Kidney (tissue), 14 donors: ENCODE data around the gene PAQR8. TPM values are rescaled to one million over a fixed set of nuclear protein-coding genes. Genes with fewer than 3 reads are reported as not detected.

Experiments
- DNase-seq, 5 donors: peaks; one replicate each; pipeline ENCODE4 v3.0.0-alpha.2; 2013 to 2020
- FAIRE-seq: peaks from 2 replicates; lab custom pipeline; 2012; peaks lifted over from hg19 to GRCh38; lab: Jason Lieb, UNC
- H3K27ac ChIP-seq, 2 donors: one replicate each; pipeline ENCODE4 v1.7.0; 2013; ENCODE audit warnings: low read depth in 2 of 2, low read length in 2 of 2, inconsistent platforms in 1 of 2
- H3K27me3 ChIP-seq: one replicate; pipeline ENCODE4 v1.7.1; 2013; ENCODE audit warnings: low read length, inconsistent platforms; ENCODE audit not compliant: control insufficient read depth, insufficient read depth
- H3K36me3 ChIP-seq, 3 donors: one replicate each; pipeline versions ENCODE4 v1.7.0 to v1.7.1; 2013; ENCODE audit warnings: low read length in 3 of 3, control low read depth in 1 of 3, inconsistent platforms in 1 of 3; ENCODE audit not compliant: insufficient read depth in 3 of 3, control insufficient read depth in 2 of 3
- H3K4me1 ChIP-seq, 3 donors: one replicate each; pipeline versions ENCODE4 v1.7.0 to v1.7.1; 2013; ENCODE audit warnings: low read length in 3 of 3, inconsistent platforms in 1 of 3, low read depth in 1 of 3; ENCODE audit not compliant: control insufficient read depth in 2 of 3, insufficient read depth in 2 of 3
- H3K4me3 ChIP-seq, 3 donors: one replicate each; pipeline versions ENCODE4 v1.7.0 to v1.8.1; 2013; ENCODE audit warnings: low read length in 3 of 3, control low read depth in 1 of 3, inconsistent platforms in 1 of 3
- H3K9ac ChIP-seq, 3 donors: one replicate each; pipeline versions ENCODE4 v1.7.0 to v1.7.1; 2013; ENCODE audit warnings: low read length in 3 of 3, control low read depth in 1 of 3, inconsistent platforms in 1 of 3
- H3K9me3 ChIP-seq, 3 donors: one replicate each; pipeline versions ENCODE4 v1.7.0 to v1.7.1; 2013; ENCODE audit warnings: low read length in 3 of 3, control low read depth in 1 of 3, inconsistent platforms in 1 of 3; ENCODE audit not compliant: control insufficient read depth in 2 of 3, insufficient read depth in 1 of 3
- intact Hi-C: fragments of 100-400 bp; cut with DNase I; formaldehyde crosslinking; loops from one replicate; pipeline ENCODE4 v1.11.1; 2022
- polyA plus RNA-seq: library from polyadenylated mRNA; stranded (reverse); fragments of 350-450 nt; fragmentation: Illumina TruSeq; extraction: RNeasy Lipid Tissue Mini Kit (QIAGEN cat#74804); gene quantifications from one replicate; pipeline ENCODE4 v1.2.3, GENCODE V29; 2014; ENCODE audit warnings: low read depth, low replicate concordance; ENCODE audit not compliant: insufficient read depth
- total RNA-seq: library from RNA; stranded (reverse); fragmentation: NEBNext Ultra II Directional; extraction: Animal tissue kit (Norgen Biotek cat#: 25700); gene quantifications from one replicate; pipeline ENCODE4 v1.2.1, GENCODE V29; 2021
- TF ChIP-seq, protein P1 (sequence below): IDR thresholded peaks from 3 replicates; pipeline ENCODE4 v1.5.1; 2012; ENCODE audit warnings: mild to moderate bottlenecking, moderate library complexity, borderline replicate concordance; ENCODE audit not compliant: insufficient read depth; ENCODE audit errors: extremely low read depth
- donor health status: control.
- donor health status: control.
- donor health status: control.
- donor health status: control.
- donor health status: control.
- donor health status: DM: yes; HTN: yes; CAD: no.
- donor health status: Normal renal cell carcinoma (clear cell type).

Gene PAQR8
- total and polyA plus RNA-seq, 2 donors from 2014 or later, result 5.9 to 7.5 TPM

DNA sequence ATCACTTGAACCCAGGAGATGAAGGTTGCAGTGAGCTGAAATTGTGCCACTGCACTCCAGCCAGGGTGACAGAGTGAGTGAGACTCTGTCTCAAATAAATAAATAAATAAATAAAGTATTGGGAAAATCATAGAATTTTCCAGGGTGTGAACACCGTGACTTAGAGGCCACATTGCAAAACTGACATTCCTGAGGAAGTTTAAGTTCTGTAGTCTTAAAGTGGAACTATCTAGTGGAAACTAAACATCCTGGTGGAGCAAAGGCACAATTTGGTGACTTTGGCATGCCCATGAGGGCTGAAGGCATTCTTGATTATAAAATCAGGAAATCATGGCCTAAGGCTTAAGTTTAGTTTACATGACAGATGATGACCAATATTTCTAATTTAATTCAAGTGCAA is 44.7 kb upstream of the PAQR8 start:
- H3K9ac ChIP-seq, result no peak overlapping the region
- no peak for FAIRE-seq
- no peaks in the 10 kb centered on the region for H3K4me1 ChIP-seq

DNA sequence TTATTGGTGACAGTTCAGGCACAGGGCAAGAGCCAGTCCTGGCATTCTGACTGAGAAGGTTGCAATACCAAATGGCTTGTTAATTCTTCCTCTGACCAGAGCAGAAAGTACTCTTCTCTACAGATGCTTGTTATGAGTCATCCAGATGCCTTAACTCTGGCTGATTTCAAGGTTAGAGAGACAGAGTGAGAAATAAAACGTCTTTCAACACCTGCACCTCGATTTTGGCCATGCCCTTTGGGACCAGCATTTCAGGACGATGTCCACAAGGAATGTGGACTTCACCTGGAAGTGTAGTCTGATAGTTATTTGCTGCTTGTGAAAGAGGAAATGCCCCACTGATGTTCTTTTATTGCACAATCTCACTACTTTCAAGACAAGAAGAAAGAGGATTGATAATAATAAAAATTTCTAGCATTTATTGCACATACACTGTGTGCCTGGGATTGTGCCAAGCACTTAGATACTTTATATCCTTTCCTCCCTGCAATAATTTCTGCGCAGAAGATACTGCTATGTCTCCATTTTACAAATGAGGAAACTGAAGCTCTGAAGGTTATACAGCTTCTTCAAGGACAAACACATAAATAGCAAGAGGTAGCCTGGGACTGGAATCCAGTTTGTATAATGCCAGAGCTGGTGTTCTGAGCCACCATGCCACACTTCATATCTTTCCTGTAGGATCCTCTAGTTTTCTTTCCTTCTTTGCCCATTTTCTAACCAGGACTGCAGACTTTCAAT is 43.9 kb upstream of the PAQR8 start:
- H3K9ac ChIP-seq, result no peak overlapping the region
- FAIRE-seq, result no peak
- H3K27me3 ChIP-seq, result no peaks in the 10 kb centered on the region
- H3K27ac ChIP-seq, result no peak overlapping the region
- no peaks in the 10 kb centered on the region for H3K9me3 ChIP-seq
- intact Hi-C loops, result no loop called here
- no peak for DNase-seq
- TF ChIP-seq, protein P1, sequence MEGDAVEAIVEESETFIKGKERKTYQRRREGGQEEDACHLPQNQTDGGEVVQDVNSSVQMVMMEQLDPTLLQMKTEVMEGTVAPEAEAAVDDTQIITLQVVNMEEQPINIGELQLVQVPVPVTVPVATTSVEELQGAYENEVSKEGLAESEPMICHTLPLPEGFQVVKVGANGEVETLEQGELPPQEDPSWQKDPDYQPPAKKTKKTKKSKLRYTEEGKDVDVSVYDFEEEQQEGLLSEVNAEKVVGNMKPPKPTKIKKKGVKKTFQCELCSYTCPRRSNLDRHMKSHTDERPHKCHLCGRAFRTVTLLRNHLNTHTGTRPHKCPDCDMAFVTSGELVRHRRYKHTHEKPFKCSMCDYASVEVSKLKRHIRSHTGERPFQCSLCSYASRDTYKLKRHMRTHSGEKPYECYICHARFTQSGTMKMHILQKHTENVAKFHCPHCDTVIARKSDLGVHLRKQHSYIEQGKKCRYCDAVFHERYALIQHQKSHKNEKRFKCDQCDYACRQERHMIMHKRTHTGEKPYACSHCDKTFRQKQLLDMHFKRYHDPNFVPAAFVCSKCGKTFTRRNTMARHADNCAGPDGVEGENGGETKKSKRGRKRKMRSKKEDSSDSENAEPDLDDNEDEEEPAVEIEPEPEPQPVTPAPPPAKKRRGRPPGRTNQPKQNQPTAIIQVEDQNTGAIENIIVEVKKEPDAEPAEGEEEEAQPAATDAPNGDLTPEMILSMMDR, result no peak
- H3K4me1 ChIP-seq, result no peaks in the 10 kb centered on the region
- no peaks in the 10 kb centered on the region for H3K36me3 ChIP-seq
- H3K4me3 ChIP-seq, result no peak overlapping the region

More for the DNA sequence above, 44.7 kb upstream of the PAQR8 start:
- TF ChIP-seq, protein P1, result no peak
- no peak overlapping the region for H3K4me3 ChIP-seq
- no peak overlapping the region for H3K27ac ChIP-seq
- H3K36me3 ChIP-seq, result no peaks in the 10 kb centered on the region
- intact Hi-C loops, result no loop called here
- H3K9me3 ChIP-seq, result no peaks in the 10 kb centered on the region
- H3K27me3 ChIP-seq, result no peaks in the 10 kb centered on the region
- no peak for DNase-seq

DNA sequence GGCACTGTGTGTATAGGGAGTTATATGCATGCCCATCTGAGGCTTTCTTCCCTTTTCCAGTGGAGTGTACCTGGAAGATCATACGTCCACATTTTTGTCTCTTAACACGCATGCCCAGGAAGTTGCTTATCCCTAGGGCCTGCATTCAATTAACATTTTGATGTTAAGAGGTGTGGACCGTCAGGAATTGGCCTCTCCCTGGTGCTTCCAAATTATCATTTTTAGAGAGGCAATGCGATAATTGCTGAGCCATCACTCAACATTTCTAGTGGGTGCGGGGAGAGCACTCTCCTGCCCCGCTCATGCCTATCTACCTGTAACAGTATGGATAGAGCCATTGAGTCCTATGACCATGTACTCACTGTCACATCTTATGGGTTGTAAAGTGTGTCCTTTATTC is 37.8 kb upstream of the PAQR8 start:
- Histone ChIP-seq H3K9ac (no peak overlapping the region), H3K4me1 (peaks cover 0 to 6% (median 0%) of the 10 kb centered on the region in 3 donors), H3K9me3 (no peaks in the 10 kb centered on the region), H3K36me3 (no peaks in the 10 kb centered on the region), H3K4me3 (no peak overlapping the region), H3K27ac (no peak overlapping the region), H3K27me3 (no peaks in the 10 kb centered on the region)
- no peak for FAIRE-seq
- TF ChIP-seq, protein P1, result no peak
- DNase-seq, result no peak
- intact Hi-C loops, result no loop called here
